GM19324 (cell line): Measurements from ENCODE around the gene UNC79.
"Not testable (repeated sequence)": the region's sequence is repeated elsewhere in the genome, so short reads cannot be mapped to it uniquely, and the experiment has no call there.

ENCODE experiments used
- ATAC-seq: cut with Tn5 transposase; IDR thresholded peaks from one replicate; pipeline ENCODE4 v1.9.1; 2021; ENCODE audit warnings: mild to moderate bottlenecking, moderate library complexity; ENCODE audit not compliant: unreplicated experiment, low FRiP score

Gene UNC79

GRCh38 chr14:93430315-93431035 is at the start of gene UNC79:
Gene UNC79, plus strand, starts transcription at chr14:93430939. Its CDS starts 91 bp downstream, at chr14:93431030.
- ATAC-seq, result no peak

GRCh38 chr14:93381644-93382043 is 49.1 kb upstream of the UNC79 start:
- ATAC-seq, result no peak

GRCh38 chr14:93384256-93384655 is 46.5 kb upstream of the UNC79 start:
- ATAC-seq, result not testable (repeated sequence)

- ATAC-seq, result no peak
Observed at GRCh38 chr14:93395231-93395630, 35.5 kb upstream of the UNC79 start.

GRCh38 chr14:93396456-93396855 is 34.3 kb upstream of the UNC79 start:
- ATAC-seq, result no peak

GRCh38 chr14:93398491-93398890 is 32.2 kb upstream of the UNC79 start:
- ATAC-seq, result no peak

- ATAC-seq, result no peak
Observed at GRCh38 chr14:93402951-93403350, 27.8 kb upstream of the UNC79 start.

GRCh38 chr14:93410021-93410420 is 20.7 kb upstream of the UNC79 start:
- ATAC-seq, result no peak

- ATAC-seq, result no peak
Observed at GRCh38 chr14:93410893-93411292, 19.8 kb upstream of the UNC79 start.

- ATAC-seq, result not testable (repeated sequence)
Observed at GRCh38 chr14:93425136-93425535, 5.6 kb upstream of the UNC79 start.

- no peak for ATAC-seq
Observed at GRCh38 chr14:93426750-93427149, 4.0 kb upstream of the UNC79 start.

- no peak for ATAC-seq
Observed at GRCh38 chr14:93431036-93431670, 414 bp downstream of the UNC79 start.

- no peak for ATAC-seq
Observed at GRCh38 chr14:93454224-93454623, 23.5 kb downstream of the UNC79 start.

- no peak for ATAC-seq
Observed at GRCh38 chr14:93456356-93456755, 25.6 kb downstream of the UNC79 start.

- no peak for ATAC-seq
Observed at GRCh38 chr14:93458234-93458633, 27.5 kb downstream of the UNC79 start.

GRCh38 chr14:93462479-93462878 is 31.7 kb downstream of the UNC79 start:
- no peak for ATAC-seq

- no peak for ATAC-seq
Observed at GRCh38 chr14:93464271-93464670, 33.5 kb downstream of the UNC79 start.

- ATAC-seq, result no peak
Observed at GRCh38 chr14:93475471-93475870, 44.7 kb downstream of the UNC79 start.

GRCh38 chr14:93476305-93476704 is 45.6 kb downstream of the UNC79 start:
- ATAC-seq, result no peak

- ATAC-seq, result not testable (repeated sequence)
Observed at GRCh38 chr14:93479074-93479473, 48.3 kb downstream of the UNC79 start.

- no peak for ATAC-seq
Observed at GRCh38 chr14:93480867-93481266, 50.1 kb downstream of the UNC79 start.

- no peak for ATAC-seq
Observed at GRCh38 chr14:93481758-93482157, 51.0 kb downstream of the UNC79 start.
